Esophagus squamous epithelium (tissue), 4 donors: ENCODE data around the gene YBX2.

Source experiments
- POLR2A ChIP-seq, 4 donors: fragments of 450-650 bp; IDR thresholded peaks; one replicate each; pipeline ENCODE4 v1.6.1; 2017; ENCODE audit warnings: antibody characterized with exemption in 4 of 4, mild to moderate bottlenecking in 4 of 4, moderate library complexity in 3 of 4
- TF ChIP-seq, protein P1 (sequence below), 6 experiments: fragments of 450-650 bp in 4 of 6; fragments of 200-600 bp in 2 of 6; sonication (generic) in 2 of 6; IDR thresholded peaks; one replicate each; pipeline ENCODE4 v1.5.1; 2016 to 2019; ENCODE audit warnings: antibody characterized with exemption in 6 of 6, mild to moderate bottlenecking in 4 of 6, moderate library complexity in 4 of 6

DNA sequence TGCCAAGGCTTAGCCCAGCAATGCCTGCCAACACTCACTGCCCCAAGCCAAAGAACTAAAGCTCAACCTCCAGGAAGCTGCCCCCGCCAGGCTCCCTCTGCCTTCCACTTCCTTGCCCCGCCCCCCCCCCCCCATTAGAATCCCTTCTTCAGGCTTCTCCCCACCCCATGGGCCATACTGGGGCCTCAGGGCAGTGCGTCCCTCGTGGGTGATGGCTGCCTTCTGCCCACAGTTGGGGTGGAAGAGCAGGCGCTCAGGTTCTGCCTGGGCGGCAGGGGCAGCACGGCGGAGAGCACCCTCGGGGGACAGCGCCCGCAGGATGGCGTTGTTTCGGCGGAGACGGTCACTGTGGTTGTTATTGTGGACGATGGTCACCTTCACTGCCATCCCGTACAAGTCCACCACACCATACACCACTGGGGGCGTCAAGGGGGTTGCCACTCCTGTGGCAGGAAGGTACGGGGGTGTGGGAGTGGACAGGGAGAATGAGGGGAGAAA lies 30.6 kb upstream of the YBX2 start:
- TF ChIP-seq, protein P1, sequence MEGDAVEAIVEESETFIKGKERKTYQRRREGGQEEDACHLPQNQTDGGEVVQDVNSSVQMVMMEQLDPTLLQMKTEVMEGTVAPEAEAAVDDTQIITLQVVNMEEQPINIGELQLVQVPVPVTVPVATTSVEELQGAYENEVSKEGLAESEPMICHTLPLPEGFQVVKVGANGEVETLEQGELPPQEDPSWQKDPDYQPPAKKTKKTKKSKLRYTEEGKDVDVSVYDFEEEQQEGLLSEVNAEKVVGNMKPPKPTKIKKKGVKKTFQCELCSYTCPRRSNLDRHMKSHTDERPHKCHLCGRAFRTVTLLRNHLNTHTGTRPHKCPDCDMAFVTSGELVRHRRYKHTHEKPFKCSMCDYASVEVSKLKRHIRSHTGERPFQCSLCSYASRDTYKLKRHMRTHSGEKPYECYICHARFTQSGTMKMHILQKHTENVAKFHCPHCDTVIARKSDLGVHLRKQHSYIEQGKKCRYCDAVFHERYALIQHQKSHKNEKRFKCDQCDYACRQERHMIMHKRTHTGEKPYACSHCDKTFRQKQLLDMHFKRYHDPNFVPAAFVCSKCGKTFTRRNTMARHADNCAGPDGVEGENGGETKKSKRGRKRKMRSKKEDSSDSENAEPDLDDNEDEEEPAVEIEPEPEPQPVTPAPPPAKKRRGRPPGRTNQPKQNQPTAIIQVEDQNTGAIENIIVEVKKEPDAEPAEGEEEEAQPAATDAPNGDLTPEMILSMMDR (IDR thresholded peaks at IDR 0.05): no peak
- TF ChIP-seq POLR2A (IDR thresholded peaks at IDR 0.05): no peak
